Measurements from ENCODE around the gene SHANK2. TPM values are rescaled to one million over a fixed set of nuclear protein-coding genes. Genes with fewer than 3 reads are reported as not detected.

The SHANK2 gene
- total and polyA plus RNA-seq, 2 of the 4 experiments (the other 2 are of a cell fraction) = 1.6 to 2.2 TPM

GRCh38 chr11:71294846-71295600 lies 42.6 kb upstream of the SHANK2 start:
- Histone ChIP-seq H2BK20ac (ENCODE audit: low read depth, low read length) (no peak overlapping the region), H2AK9ac (replicated peaks; ENCODE audit: low read depth, low read length, poor library complexity) (no peak overlapping the region), H3K27ac (ENCODE audit: insufficient read depth, low read length) (no peak overlapping the region), H2AFZ (replicated peaks; ENCODE audit: low read length, poor library complexity) (no peak overlapping the region), H4K5ac (ENCODE audit: low read depth, low read length) (no peak overlapping the region), H3K4me1 (ENCODE audit: control insufficient read depth, insufficient read depth, low read length) (peaks cover 14% of the 10 kb centered on the region), H3K4ac (ENCODE audit: low read depth, low read length) (no peak overlapping the region), H3K27me3 (ENCODE audit: control insufficient read depth, insufficient read depth, low read length) (no peaks in the 10 kb centered on the region), H3K9me3 (ENCODE audit: control insufficient read depth, insufficient read depth, low read length) (no peaks in the 10 kb centered on the region), H2BK120ac (ENCODE audit: low read depth, low read length) (no peak overlapping the region; the same call in 1 of the 2 replicates), H3K9ac (ENCODE audit: low read depth, low read length) (no peak overlapping the region), H3K9me1 (ENCODE audit: insufficient read depth, low read length) (peaks cover 9% of the 10 kb centered on the region), H2BK15ac (ENCODE audit: low read depth, low read length) (no peak overlapping the region), H4K20me1 (ENCODE audit: insufficient read depth, low read length) (no peaks in the 10 kb centered on the region), H3K4me3 (ENCODE audit: insufficient read depth, low read depth, low read length) (no peak overlapping the region), H3K79me1 (ENCODE audit: low read depth in 1 of 2, low read length in 2 of 2) (no peaks in the 10 kb centered on the region), H3K23ac (ENCODE audit: low read depth, low read length) (no peak overlapping the region), H3K56ac (ENCODE audit: extremely low read depth, insufficient read depth, low read length) (no peak overlapping the region), H2BK5ac (ENCODE audit: low read depth, low read length, poor library complexity, severe bottlenecking) (no peak overlapping the region), H3K36me3 (ENCODE audit: control insufficient read depth, insufficient read depth, low read length) (no peaks in the 10 kb centered on the region), H3K18ac (ENCODE audit: low read depth, low read length) (no peak overlapping the region), H2AK5ac (ENCODE audit: low read depth, low read length) (peak overlapping the region; percentile 21; the same call in 1 of the 2 replicates), H3K4me2 (ENCODE audit: low read depth, low read length) (no peak overlapping the region), H3K14ac (replicated peaks; ENCODE audit: low read depth, low read length) (no peak overlapping the region), H4K91ac (ENCODE audit: insufficient read depth, low read depth, low read length) (0 out of 2 replicates have a peak overlapping the region, but pooled peaks have one; percentile 6), H4K8ac (ENCODE audit: low read depth in 2 of 2, low read length in 2 of 2) (no peak overlapping the region)
- whole genome bisulfite sequencing, 2 experiments (ENCODE audit: extremely low coverage in 2 of 2, insufficient read length in 1 of 2) = 85% methylated on average over 4 of the region's 9 CpGs; no CpG with 5 or more reads in 1 of the 2 experiments
- TF ChIP-seq SMC3 (IDR thresholded peaks at IDR 0.05; ENCODE audit: low read depth, low read length) (no peak), ELK1 (IDR thresholded peaks at IDR 0.05; ENCODE audit: borderline replicate concordance, low read depth, low read length) (no peak), RAD21 (IDR thresholded peaks at IDR 0.05; ENCODE audit: low read length) (no peak), USF2 (IDR thresholded peaks at IDR 0.05; ENCODE audit: low read depth, low read length) (no peak), POLR2A (IDR thresholded peaks at IDR 0.05; ENCODE audit: low read depth, low read length) (no peak)
- in situ Hi-C loops (cut with MboI; ENCODE audit: low sequenced_read_pairs) = no loop called here
- ATAC-seq (ENCODE audit: low read depth) (no peak), DNase-seq (no peak)
- ChIA-PET POLR2A (ENCODE audit: unreplicated experiment) (no interaction called here), CTCF (no interaction called here)
- intact Hi-C loops (cut with micrococcal nuclease) = no loop called here
- dilution Hi-C loops (cut with HindIII; ENCODE audit: low sequenced_read_pairs, unreplicated experiment) = no loop called here
- BruUV-seq (replicated peaks) = no TSS peak
